Activated T-cell treated with anti-CD3 and anti-CD28 coated beads, Interleukin-2, amount 50 U/mL, for 72 hours (primary cell): Measurements from ENCODE around the gene GRM7. TPM values are rescaled to one million over a fixed set of nuclear protein-coding genes. Genes with fewer than 3 reads are reported as not detected.

Experiments
- ATAC-seq, 2 donors: fragments of 150-1000 bp; cut with Tn5 transposase; replicated peaks in 1 of 2; 2 replicates each; pipeline ENCODE4 v1.10.0; 2021; ENCODE audit warnings: moderate library complexity in 2 of 2, mild to moderate bottlenecking in 1 of 2
- DNase-seq, 2 donors: peaks; one replicate each; pipeline ENCODE4 v3.0.0; 2021 to 2022; ENCODE audit warnings: mixed read lengths in 1 of 2
- H3K27ac Mint-ChIP-seq: one replicate; pipeline ENCODE4 v1.8.0; 2022; ENCODE audit warnings: mild to moderate bottlenecking, moderate library complexity, mixed read lengths
- H3K27me3 Mint-ChIP-seq: one replicate; pipeline ENCODE4 v1.8.0; 2022; ENCODE audit warnings: low read depth, mixed read lengths
- H3K36me3 Mint-ChIP-seq, 2 donors: one replicate each; pipeline ENCODE4 v1.8.0; 2022; ENCODE audit warnings: mixed read lengths in 2 of 2, mild to moderate bottlenecking in 1 of 2; ENCODE audit not compliant: insufficient read depth in 2 of 2
- H3K4me1 Mint-ChIP-seq: one replicate; pipeline ENCODE4 v1.8.0; 2022; ENCODE audit warnings: low read depth, mixed read lengths
- H3K4me3 Mint-ChIP-seq, 2 donors: one replicate each; pipeline ENCODE4 v1.8.0; 2022; ENCODE audit warnings: mild to moderate bottlenecking in 2 of 2, mixed read lengths in 2 of 2, moderate library complexity in 2 of 2
- H3K9me3 Mint-ChIP-seq, 2 donors: one replicate each; pipeline ENCODE4 v1.8.0; 2022; ENCODE audit warnings: mixed read lengths in 2 of 2
- total RNA-seq, 2 donors: library from RNA; stranded (reverse); gene quantifications; one replicate each; pipeline ENCODE4 v1.2.3, GENCODE V29; 2022

Gene GRM7
- total RNA-seq, 2 donors from 2014 or later: not detected

DNA sequence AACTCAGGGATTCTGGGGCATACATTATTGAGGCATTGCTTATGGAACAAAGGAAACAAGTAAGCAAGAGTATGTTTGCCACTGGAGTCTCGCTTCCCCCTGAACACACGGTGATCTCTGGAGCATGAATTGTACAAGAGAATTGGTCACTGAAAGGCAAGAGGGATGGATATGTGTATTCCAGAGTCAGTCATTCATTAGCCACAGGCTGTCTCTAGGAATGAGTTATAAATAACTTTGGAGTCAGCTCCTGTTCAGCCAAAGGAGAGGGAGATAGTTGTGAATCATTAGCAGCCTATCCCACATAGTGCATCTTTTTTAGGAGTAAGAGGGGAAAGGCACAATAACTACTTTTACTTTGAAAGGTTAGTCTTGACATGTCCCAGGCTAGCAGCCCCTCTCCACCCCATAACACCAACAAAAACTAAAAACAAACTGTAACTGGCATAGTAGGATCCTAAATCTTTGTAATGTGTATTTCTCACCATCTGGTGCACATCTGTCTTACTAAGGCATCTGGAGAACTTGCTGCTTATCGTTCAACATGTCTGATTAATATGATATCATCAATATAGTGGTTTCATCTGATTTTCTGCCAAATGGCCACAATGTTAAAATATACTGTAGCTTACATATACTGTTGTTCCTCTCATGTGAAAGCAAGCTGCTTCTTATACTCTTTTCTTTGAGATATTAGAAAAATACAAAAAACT, 462.2 kb downstream of the GRM7 start:
- no peak for DNase-seq
- Mint-ChIP-seq H3K36me3 (no peaks in the 10 kb centered on the region), H3K9me3 (no peaks in the 10 kb centered on the region), H3K27me3 (no peaks in the 10 kb centered on the region), H3K4me1 (no peaks in the 10 kb centered on the region), H3K4me3 (no peak overlapping the region), H3K27ac (no peak overlapping the region)
- no peak for ATAC-seq

DNA sequence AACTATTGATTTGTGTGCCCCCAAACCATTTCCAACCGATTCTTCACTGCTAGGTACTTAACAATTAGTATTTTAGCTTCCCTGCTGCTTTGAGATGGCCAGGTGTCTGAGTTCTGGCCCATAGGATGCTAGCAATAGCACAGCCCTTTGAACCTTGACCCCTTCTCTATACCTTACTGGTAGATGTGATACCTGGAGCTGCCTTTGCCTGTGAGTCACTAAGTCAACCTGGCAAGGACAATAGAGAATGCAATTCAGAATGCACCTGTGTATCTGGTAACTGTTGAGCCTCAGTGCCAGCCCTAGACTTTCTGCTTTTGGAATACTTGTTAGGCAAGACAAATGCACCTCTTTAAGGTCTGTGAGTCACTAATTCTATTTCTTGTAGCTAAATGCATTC, 467.4 kb downstream of the GRM7 start:
- DNase-seq: no peak
- no peaks in the 10 kb centered on the region for H3K36me3 Mint-ChIP-seq
- no peak overlapping the region for H3K4me3 Mint-ChIP-seq
- no peak for ATAC-seq
- H3K9me3 Mint-ChIP-seq: peaks cover 0 to 3% of the 10 kb centered on the region in 2 donors
- no peaks in the 10 kb centered on the region for H3K4me1 Mint-ChIP-seq
- no peaks in the 10 kb centered on the region for H3K27me3 Mint-ChIP-seq
- H3K27ac Mint-ChIP-seq: no peak overlapping the region

DNA sequence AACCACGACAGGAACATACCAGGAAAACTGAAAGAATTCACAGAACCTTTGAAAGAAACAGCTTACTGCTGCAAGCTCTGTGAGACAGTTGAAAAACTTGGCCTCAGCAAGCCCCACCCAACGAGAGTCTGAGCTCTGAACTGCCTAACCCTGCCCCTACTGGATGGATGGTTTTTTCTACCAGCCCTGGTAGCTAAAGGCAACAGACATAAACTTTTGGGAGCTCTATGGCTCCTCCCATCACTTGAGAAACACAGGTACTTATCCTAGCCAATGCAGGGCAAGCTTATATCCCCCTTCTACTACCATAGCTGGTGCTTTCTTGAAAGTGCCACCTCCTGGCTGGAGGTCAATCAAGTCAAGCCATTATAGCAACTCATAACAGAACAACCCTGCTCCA, 471.8 kb downstream of the GRM7 start:
- H3K4me1 Mint-ChIP-seq: no peaks in the 10 kb centered on the region
- H3K9me3 Mint-ChIP-seq: peaks cover 10 to 11% of the 10 kb centered on the region in 2 donors
- H3K27ac Mint-ChIP-seq: no peak overlapping the region
- H3K4me3 Mint-ChIP-seq: no peak overlapping the region
- DNase-seq (no peak), ATAC-seq (no peak)
- H3K36me3 Mint-ChIP-seq: no peaks in the 10 kb centered on the region
- H3K27me3 Mint-ChIP-seq: no peaks in the 10 kb centered on the region

DNA sequence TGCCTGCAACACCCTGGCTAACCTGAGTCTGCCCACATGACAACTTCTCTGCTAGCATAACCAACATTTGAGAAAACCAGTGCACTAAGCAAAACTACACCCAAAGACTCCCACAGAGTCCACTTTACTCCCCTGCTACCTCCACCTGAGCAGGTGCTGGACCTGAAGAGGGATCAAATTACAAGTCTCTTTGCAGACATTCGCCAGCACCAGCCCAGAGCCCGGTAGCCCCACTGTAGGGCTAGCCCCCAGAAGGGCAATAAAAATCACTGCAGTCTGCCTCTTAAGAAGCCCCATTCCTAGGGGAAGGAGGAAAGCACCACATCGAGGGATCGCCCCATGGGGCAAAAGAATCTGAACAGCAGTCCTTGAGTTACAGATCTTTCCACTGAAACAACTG, 472.2 kb downstream of the GRM7 start:
- Mint-ChIP-seq H3K27ac (no peak overlapping the region), H3K4me1 (no peaks in the 10 kb centered on the region), H3K27me3 (no peaks in the 10 kb centered on the region), H3K36me3 (no peaks in the 10 kb centered on the region), H3K4me3 (no peak overlapping the region), H3K9me3 (peaks cover 10 to 11% of the 10 kb centered on the region in 2 donors)
- ATAC-seq: no peak
- DNase-seq: no peak

DNA sequence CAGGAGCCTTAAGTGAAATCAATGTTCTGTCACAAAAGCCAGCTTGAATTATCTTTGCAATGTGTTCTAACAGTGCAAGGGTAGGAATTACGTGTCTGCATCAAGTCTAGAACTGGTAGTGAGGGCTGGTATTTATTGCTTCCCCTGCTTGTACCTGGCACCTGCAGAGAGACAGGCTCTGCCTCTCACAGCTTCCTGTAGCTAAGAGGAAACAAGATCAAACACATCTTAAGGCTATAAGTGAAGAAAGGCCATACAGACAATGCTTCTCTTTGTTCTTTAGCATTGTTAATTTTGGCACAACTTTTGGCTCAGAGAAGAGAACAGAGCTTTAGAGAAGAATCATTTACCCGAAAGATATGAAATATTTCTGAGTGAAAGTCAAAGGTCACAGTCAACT, 479.9 kb downstream of the GRM7 start:
- Mint-ChIP-seq H3K27ac (no peak overlapping the region), H3K36me3 (no peaks in the 10 kb centered on the region), H3K4me1 (no peaks in the 10 kb centered on the region), H3K9me3 (peaks cover 7 to 8% of the 10 kb centered on the region in 2 donors), H3K27me3 (no peaks in the 10 kb centered on the region), H3K4me3 (no peak overlapping the region)
- DNase-seq: no peak
- ATAC-seq: no peak

DNA sequence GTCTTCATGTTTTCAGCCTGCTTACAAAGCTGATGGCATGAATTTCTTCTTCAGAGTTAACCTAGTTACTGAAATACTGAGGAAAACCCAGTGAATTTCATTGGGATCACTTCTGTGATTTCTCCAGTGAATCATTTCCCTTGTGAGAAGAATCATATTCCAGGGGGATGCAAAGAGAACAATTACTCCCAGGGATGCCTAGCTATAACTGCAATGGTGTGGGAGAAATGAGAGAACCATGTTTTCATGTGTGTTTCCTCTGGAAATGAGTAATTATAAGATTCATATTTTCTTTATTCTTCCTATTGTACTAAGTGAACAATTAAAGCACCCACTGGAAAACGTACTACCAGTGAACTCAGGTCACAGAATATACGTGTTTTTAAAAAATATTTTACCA, 485.4 kb downstream of the GRM7 start:
- Mint-ChIP-seq H3K4me1 (no peaks in the 10 kb centered on the region), H3K36me3 (no peaks in the 10 kb centered on the region), H3K27ac (no peak overlapping the region), H3K4me3 (no peak overlapping the region), H3K27me3 (no peaks in the 10 kb centered on the region), H3K9me3 (no peaks in the 10 kb centered on the region)
- ATAC-seq (no peak), DNase-seq (no peak)

DNA sequence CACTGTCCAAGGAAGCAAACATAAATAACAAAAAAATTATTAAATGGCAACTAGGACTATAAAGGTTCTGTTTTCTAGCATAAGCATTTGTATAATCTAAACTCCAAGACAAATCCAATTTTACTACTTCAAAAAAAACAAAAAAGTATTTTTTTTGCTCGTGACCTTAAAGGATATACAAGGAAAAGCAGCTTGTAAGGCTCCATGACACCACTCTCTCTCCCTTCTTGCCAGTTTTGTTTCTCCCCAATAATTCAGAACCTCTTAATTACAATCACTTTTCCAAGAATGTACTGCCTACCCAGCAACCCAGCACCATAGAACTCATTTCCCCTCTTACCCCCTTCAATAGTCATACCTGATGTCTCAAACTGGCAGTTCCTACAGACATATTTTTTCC, 496.2 kb downstream of the GRM7 start:
- Mint-ChIP-seq H3K9me3 (peaks cover 0 to 1% of the 10 kb centered on the region in 2 donors), H3K36me3 (no peaks in the 10 kb centered on the region), H3K27ac (no peak overlapping the region), H3K4me3 (no peak overlapping the region), H3K4me1 (no peaks in the 10 kb centered on the region), H3K27me3 (no peaks in the 10 kb centered on the region)
- DNase-seq: no peak
- no peak for ATAC-seq

DNA sequence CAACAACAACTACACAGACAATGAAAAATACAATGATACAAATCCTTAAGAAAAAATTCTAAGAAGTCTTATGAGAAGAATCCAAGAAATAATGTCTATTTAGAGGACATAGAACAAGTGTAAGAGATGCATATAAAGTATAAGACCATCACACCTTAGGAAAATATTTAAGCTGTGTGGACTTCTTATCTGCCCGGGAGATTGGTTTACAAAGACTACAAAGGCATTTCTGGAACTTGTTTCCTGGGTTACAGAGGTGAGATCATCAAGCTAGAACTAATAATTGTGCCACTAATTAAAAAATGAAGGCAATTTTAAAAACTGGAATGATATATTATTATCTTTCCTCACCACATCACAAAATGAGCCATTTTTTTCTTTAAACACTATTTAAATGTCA, 507.1 kb downstream of the GRM7 start:
- ATAC-seq: no peak
- no peaks in the 10 kb centered on the region for H3K4me1 Mint-ChIP-seq

DNA sequence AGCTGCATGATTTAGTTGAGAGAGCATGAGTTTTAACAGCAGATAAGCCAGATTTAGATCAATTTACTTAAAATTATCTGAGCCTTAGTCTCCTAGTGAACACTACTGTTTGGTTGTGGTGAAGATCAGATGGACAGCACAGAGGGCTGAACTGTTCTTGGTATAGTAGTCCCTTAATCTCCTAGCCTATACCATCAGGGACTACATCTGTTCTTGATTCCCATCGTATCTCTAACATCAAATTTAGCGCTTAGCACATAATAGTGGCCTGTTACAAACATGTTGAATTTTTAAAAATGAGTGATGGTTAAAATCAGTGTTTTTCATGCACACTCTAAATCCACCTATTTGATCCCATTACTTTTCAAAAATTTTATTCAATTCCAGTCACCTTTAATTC, 507.7 kb downstream of the GRM7 start:
- no peak overlapping the region for H3K4me3 Mint-ChIP-seq
- ATAC-seq (no peak), DNase-seq (no peak)
- no peaks in the 10 kb centered on the region for H3K9me3 Mint-ChIP-seq
- H3K27me3 Mint-ChIP-seq: no peaks in the 10 kb centered on the region
- no peak overlapping the region for H3K27ac Mint-ChIP-seq
- no peaks in the 10 kb centered on the region for H3K36me3 Mint-ChIP-seq
- no peaks in the 10 kb centered on the region for H3K4me1 Mint-ChIP-seq

More for the DNA sequence above, 507.1 kb downstream of the GRM7 start:
- no peaks in the 10 kb centered on the region for H3K9me3 Mint-ChIP-seq
- H3K4me3 Mint-ChIP-seq: no peak overlapping the region
- H3K27me3 Mint-ChIP-seq: no peaks in the 10 kb centered on the region
- no peaks in the 10 kb centered on the region for H3K36me3 Mint-ChIP-seq
- DNase-seq: no peak
- H3K27ac Mint-ChIP-seq: no peak overlapping the region

DNA sequence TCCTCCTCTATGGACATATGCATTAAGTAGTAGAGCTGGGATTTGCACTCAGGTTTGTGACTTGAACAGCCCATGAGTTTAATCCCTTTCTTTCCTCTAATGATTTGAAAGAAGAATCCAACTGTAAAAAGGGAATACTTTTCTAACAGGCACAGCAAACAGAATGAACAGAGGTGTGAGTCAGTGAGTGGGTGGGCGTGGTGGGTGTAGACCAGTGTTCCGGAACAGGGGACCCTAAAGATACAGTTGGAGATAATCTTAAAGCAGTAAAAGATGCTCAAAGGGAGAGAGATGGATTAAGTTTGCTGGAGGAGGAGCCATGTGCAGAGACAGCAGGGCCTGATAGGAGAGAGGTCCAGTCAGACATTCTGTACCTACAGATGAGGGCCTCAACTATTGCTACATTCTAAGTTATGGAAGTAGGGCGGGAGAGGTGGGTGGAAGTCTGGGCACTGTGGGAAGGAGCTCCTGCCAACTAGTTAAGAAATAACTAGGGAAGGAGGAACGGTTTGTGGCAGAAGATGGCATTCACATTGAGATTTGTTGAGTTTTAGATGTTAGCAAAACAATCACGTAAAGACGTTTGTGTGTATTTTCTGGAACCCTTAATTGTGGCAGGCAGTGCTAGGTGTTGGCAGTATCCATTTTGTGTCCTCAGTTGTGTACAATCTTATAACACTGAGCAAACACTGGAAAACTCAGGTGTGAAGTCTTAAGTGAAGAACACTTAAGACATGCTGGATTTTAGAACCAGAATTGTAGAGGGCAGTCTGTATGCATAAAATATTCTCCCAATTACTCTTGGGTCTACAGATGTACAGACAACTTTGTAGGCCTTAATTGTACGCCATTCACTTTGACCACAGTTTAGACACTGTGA, 511.0 kb downstream of the GRM7 start:
- DNase-seq: no peak
- Mint-ChIP-seq H3K9me3 (no peaks in the 10 kb centered on the region), H3K4me1 (no peaks in the 10 kb centered on the region), H3K27ac (no peak overlapping the region), H3K4me3 (no peak overlapping the region), H3K36me3 (no peaks in the 10 kb centered on the region), H3K27me3 (no peaks in the 10 kb centered on the region)
- ATAC-seq: no peak

DNA sequence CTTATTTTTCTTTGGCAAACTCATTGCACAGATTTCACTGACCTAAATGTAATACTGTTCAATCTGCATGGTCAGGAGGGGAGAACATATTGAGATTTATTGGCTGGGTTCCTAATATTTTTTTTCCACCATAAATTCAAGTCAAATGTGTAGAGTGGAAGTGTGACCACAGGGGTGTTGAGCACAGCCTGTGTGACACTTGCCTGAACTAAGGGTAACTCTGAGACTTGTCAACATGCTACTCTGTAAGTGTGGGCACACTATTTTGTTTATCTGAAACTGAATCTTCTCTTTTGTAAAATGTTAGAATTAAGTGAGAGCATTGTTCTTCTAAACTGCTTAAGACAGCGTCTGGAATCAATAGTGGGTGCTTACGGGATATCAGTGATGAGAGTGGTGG, 516.2 kb downstream of the GRM7 start:
- ATAC-seq (no peak), DNase-seq (no peak)
- no peak overlapping the region for H3K27ac Mint-ChIP-seq
- H3K4me3 Mint-ChIP-seq: no peak overlapping the region
- H3K4me1 Mint-ChIP-seq: no peaks in the 10 kb centered on the region
- peaks cover 0 to 1% of the 10 kb centered on the region in 2 donors for H3K9me3 Mint-ChIP-seq
- H3K27me3 Mint-ChIP-seq: no peaks in the 10 kb centered on the region
- H3K36me3 Mint-ChIP-seq: no peaks in the 10 kb centered on the region

DNA sequence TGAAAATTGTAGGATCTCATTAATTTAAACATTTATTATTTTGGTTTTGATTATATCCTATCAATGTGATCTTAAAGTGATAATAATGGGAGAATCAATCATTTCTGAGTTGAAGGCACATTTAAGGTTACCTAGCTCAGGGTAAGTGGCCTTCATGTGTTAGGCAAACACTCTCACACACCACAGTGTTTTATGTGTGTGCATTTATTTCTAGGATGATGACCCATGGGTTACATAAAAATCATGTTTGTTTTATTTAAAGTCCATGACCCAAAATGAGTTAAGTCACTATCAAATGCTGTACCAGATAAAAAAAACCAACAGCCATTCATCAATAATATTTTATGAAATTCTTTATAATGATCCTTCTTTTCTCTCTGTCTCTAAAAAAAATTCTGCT, 520.8 kb downstream of the GRM7 start:
- H3K27ac Mint-ChIP-seq: no peak overlapping the region
- H3K36me3 Mint-ChIP-seq: no peaks in the 10 kb centered on the region
- no peaks in the 10 kb centered on the region for H3K27me3 Mint-ChIP-seq
- DNase-seq (no peak), ATAC-seq (no peak)
- H3K9me3 Mint-ChIP-seq: peaks cover 0 to 3% of the 10 kb centered on the region in 2 donors
- H3K4me1 Mint-ChIP-seq: no peaks in the 10 kb centered on the region
- no peak overlapping the region for H3K4me3 Mint-ChIP-seq

DNA sequence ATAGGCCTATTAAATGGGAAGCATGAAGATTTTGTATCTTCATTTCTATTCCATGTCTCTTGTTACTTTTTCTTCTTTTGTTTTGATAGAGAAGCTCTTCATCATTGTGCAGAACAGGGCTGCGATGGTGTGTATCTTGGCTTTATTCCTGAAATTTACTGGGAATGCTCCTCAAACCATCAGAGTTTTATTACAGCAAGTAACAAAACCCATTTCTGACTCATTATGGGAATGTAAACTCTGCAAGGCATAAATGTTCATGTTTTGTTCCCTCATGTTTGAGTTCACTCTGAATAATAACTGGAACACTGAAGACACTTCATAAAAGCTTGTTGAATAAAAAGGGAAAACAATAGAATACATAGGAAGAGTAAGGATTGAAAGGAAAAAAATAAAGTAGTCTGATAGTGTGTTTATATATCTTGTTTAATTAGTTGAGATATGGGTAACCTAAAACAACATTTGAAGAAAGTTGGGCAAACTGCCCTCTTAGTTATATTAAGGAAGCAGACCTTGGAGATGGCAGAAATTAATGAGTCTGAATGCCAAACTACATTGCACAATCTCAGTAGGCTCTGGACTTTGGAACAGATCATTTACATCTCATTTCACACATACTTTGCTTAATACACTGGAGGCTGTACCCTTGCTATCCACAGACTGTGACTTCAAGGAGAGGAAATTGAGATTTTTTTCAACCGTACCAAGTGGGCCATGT, 521.5 kb downstream of the GRM7 start:
- H3K27me3 Mint-ChIP-seq: no peaks in the 10 kb centered on the region
- ATAC-seq: no peak
- no peaks in the 10 kb centered on the region for H3K36me3 Mint-ChIP-seq

More for the DNA sequence above, 521.5 kb downstream of the GRM7 start:
- peaks cover 0 to 2% of the 10 kb centered on the region in 2 donors for H3K9me3 Mint-ChIP-seq
- DNase-seq: no peak
- H3K27ac Mint-ChIP-seq: no peak overlapping the region
- H3K4me3 Mint-ChIP-seq: no peak overlapping the region
- no peaks in the 10 kb centered on the region for H3K4me1 Mint-ChIP-seq
